H1 (cell line): ENCODE data around the gene RAB7B. TPM values are rescaled to one million over a fixed set of nuclear protein-coding genes. Genes with fewer than 3 reads are reported as not detected.

ENCODE experiments used
- CTCF ChIA-PET: fragments of 300-600 bp; sonication (Branson Sonifier 250); formaldehyde crosslinking; loops from one replicate; lab custom pipeline; 2021; ENCODE audit not compliant: partially characterized antibody; lab: Charles Lee
- POLR2A ChIA-PET: fragments of 300-600 bp; sonication (Branson Sonifier 250); formaldehyde crosslinking; loops from one replicate; lab custom pipeline; 2021; ENCODE audit warnings: inconsistent platforms; ENCODE audit not compliant: partially characterized antibody; lab: Charles Lee
- DNase-seq, 2 experiments: peaks; one replicate each; pipeline versions ENCODE4 v3.0.0 to v3.0.0-alpha.2; 2010 to 2022; ENCODE audit warnings: low spot score in 2 of 2, low read depth in 1 of 2, mixed read lengths in 1 of 2
- FAIRE-seq: peaks from 2 replicates; lab custom pipeline; 2011; peaks lifted over from hg19 to GRCh38; lab: Jason Lieb, UNC
- H2AFZ ChIP-seq: 2 replicates; pipeline ENCODE4 v1.8.1; 2012; ENCODE audit warnings: low read length, inconsistent platforms
- H2AK5ac ChIP-seq: 2 replicates; pipeline ENCODE4 v1.6.1; 2013; ENCODE audit warnings: low read depth, low read length
- H2BK120ac ChIP-seq: replicated peaks from 2 replicates; pipeline ENCODE3; 2013; ENCODE audit warnings: low read depth, low read length, inconsistent platforms
- H2BK12ac ChIP-seq: 2 replicates; pipeline ENCODE4 v1.6.1; 2013; ENCODE audit warnings: low read depth, low read length
- H2BK15ac ChIP-seq: 2 replicates; pipeline ENCODE4 v1.6.1; 2013; ENCODE audit warnings: low read length
- H2BK20ac ChIP-seq: 2 replicates; pipeline ENCODE4 v1.6.1; 2013; ENCODE audit warnings: low read length
- H2BK5ac ChIP-seq: 2 replicates; pipeline ENCODE4 v1.6.1; 2013; ENCODE audit warnings: low read depth, low read length
- H3K14ac ChIP-seq: 2 replicates; pipeline ENCODE4 v1.6.1; 2013; ENCODE audit warnings: inconsistent platforms; ENCODE audit not compliant: insufficient read length
- H3K18ac ChIP-seq: 2 replicates; pipeline ENCODE4 v1.6.1; 2013; ENCODE audit warnings: low read length; ENCODE audit errors: extremely low read depth
- H3K23ac ChIP-seq: 2 replicates; pipeline ENCODE4 v1.6.1; 2013; ENCODE audit warnings: inconsistent platforms; ENCODE audit not compliant: insufficient read length
- H3K23me2 ChIP-seq: 2 replicates; pipeline ENCODE4 v1.6.1; 2013; ENCODE audit warnings: low read depth, low read length
- H3K27ac ChIP-seq: 2 replicates; pipeline ENCODE4 v1.6.1; 2011; ENCODE audit warnings: low read depth, low read length, inconsistent platforms
- H3K27me3 ChIP-seq, 4 experiments: replicated peaks in 1 of 4; 1 replicate in 1 of 4; 2 replicates in 3 of 4; pipeline versions ENCODE4 v1.6.1 to v1.8.1; 2011 to 2013; ENCODE audit warnings: low read length in 3 of 4, mild to moderate bottlenecking in 3 of 4, inconsistent platforms in 2 of 4, mixed read lengths in 2 of 4, moderate library complexity in 1 of 4; ENCODE audit not compliant: control insufficient read depth in 3 of 4, insufficient read depth in 3 of 4; ENCODE audit errors: extremely low read depth in 1 of 4
- H3K36me3 ChIP-seq, 4 experiments: 2 replicates each; pipeline versions ENCODE4 v1.6.1 to v1.8.1; 2011 to 2013; ENCODE audit warnings: mild to moderate bottlenecking in 4 of 4, low read length in 3 of 4, moderate library complexity in 2 of 4, control low read depth in 1 of 4, inconsistent platforms in 1 of 4; ENCODE audit not compliant: insufficient read depth in 4 of 4, control insufficient read depth in 2 of 4
- H3K4ac ChIP-seq: replicated peaks from 2 replicates; pipeline ENCODE3; 2013; ENCODE audit warnings: low read length, low read depth, mixed read lengths, inconsistent platforms; ENCODE audit not compliant: insufficient read length
- H3K4me1 ChIP-seq, 4 experiments: replicated peaks in 1 of 4; 1 replicate in 1 of 4; 2 replicates in 3 of 4; pipeline versions ENCODE4 v1.6.1 to v1.8.1; 2011 to 2013; ENCODE audit warnings: low read length in 3 of 4, inconsistent platforms in 2 of 4, mixed read lengths in 1 of 4; ENCODE audit not compliant: insufficient read depth in 4 of 4, control insufficient read depth in 3 of 4
- H3K4me2 ChIP-seq, 2 experiments: 2 replicates each; pipeline versions ENCODE4 v1.6.1 to v1.8.1; 2011 to 2013; ENCODE audit warnings: low read depth in 2 of 2, low read length in 2 of 2, control low read depth in 1 of 2, inconsistent platforms in 1 of 2, mild to moderate bottlenecking in 1 of 2; ENCODE audit not compliant: insufficient read depth in 1 of 2
- H3K4me3 ChIP-seq, 4 experiments: fragments of 200-600, 300-600 bp in 1 of 4; sonication (generic), shearing (Covaris generic), sonication (Bioruptor Twin) in 1 of 4; 2 replicates each; pipeline versions ENCODE4 v1.5.1 to v1.8.1; 2011 to 2016; ENCODE audit warnings: low read length in 4 of 4, low read depth in 3 of 4, control low read depth in 2 of 4, inconsistent platforms in 2 of 4, mild to moderate bottlenecking in 2 of 4, mixed read lengths in 1 of 4, moderate library complexity in 1 of 4; ENCODE audit not compliant: insufficient read depth in 2 of 4; ENCODE audit errors: extremely low read depth in 1 of 4
- H3K56ac ChIP-seq: replicated peaks from 2 replicates; pipeline ENCODE3; 2013; ENCODE audit warnings: low read depth, mild to moderate bottlenecking, mixed read lengths, low read length, inconsistent platforms; ENCODE audit not compliant: insufficient read length
- H3K79me1 ChIP-seq: 2 replicates; pipeline ENCODE4 v1.6.1; 2013; ENCODE audit warnings: low read depth, low read length, control low read depth
- H3K79me2 ChIP-seq, 2 experiments: 2 replicates each; pipeline versions ENCODE4 v1.6.1 to v1.8.1; 2012 to 2013; ENCODE audit warnings: low read length in 2 of 2, mild to moderate bottlenecking in 2 of 2, inconsistent platforms in 1 of 2; ENCODE audit not compliant: insufficient read depth in 2 of 2, control insufficient read depth in 1 of 2
- H3K9ac ChIP-seq, 4 experiments: replicated peaks in 1 of 4; 1 replicate in 1 of 4; 2 replicates in 3 of 4; pipeline versions ENCODE4 v1.6.1 to v1.8.1; 2011 to 2013; ENCODE audit warnings: low read depth in 3 of 4, low read length in 3 of 4, control low read depth in 2 of 4, mild to moderate bottlenecking in 2 of 4, moderate library complexity in 2 of 4, inconsistent platforms in 1 of 4; ENCODE audit errors: extremely low read depth in 1 of 4
- H3K9me3 ChIP-seq, 2 experiments: 2 replicates each; pipeline versions ENCODE4 v1.6.1 to v1.8.1; 2012 to 2013; ENCODE audit warnings: mild to moderate bottlenecking in 2 of 2, moderate library complexity in 2 of 2, control low read depth in 1 of 2, inconsistent platforms in 1 of 2, low read depth in 1 of 2, low read length in 1 of 2, mixed read lengths in 1 of 2; ENCODE audit not compliant: insufficient read depth in 2 of 2
- H4K20me1 ChIP-seq, 2 experiments: replicated peaks in 1 of 2; 2 replicates each; pipeline versions ENCODE3 to v1.8.1; 2011 to 2013; ENCODE audit warnings: inconsistent platforms in 2 of 2, low read length in 2 of 2, mild to moderate bottlenecking in 1 of 2; ENCODE audit not compliant: insufficient read depth in 2 of 2, control insufficient read depth in 1 of 2
- H4K5ac ChIP-seq: 2 replicates; pipeline ENCODE4 v1.6.1; 2013; ENCODE audit warnings: low read length, low read depth, mixed read lengths, inconsistent platforms; ENCODE audit not compliant: insufficient read length
- H4K8ac ChIP-seq: 2 replicates; pipeline ENCODE4 v1.8.0; 2013; ENCODE audit warnings: mild to moderate bottlenecking, moderate library complexity, low read length, inconsistent platforms; ENCODE audit not compliant: insufficient read depth; ENCODE audit errors: extremely low read depth
- H4K91ac ChIP-seq: replicated peaks from 2 replicates; pipeline ENCODE3; 2013; ENCODE audit warnings: low read length, mixed read lengths, inconsistent platforms; ENCODE audit not compliant: insufficient read length
- RBBP5 ChIP-seq: IDR thresholded peaks from 2 replicates; pipeline ENCODE4 v1.7.1; 2012; ENCODE audit warnings: low read depth, mild to moderate bottlenecking, inconsistent platforms, low read length, moderate library complexity, borderline replicate concordance
- SP1 ChIP-seq: IDR thresholded peaks from 2 replicates; pipeline ENCODE4 v1.6.1; 2011; ENCODE audit warnings: low read depth, low read length
- TBP ChIP-seq: IDR thresholded peaks from 2 replicates; pipeline ENCODE4 v1.6.1; 2011; ENCODE audit warnings: low read depth, low read length, improper control_type of control experiment
- WGBS, 2 experiments: shearing (Covaris generic) in 1 of 2; methylation state at CpG; one replicate each; pipeline versions ENCODE4 v1.1.6 to v1.1.7; 2013 to 2015; ENCODE audit warnings: low lambda C conversion rate in 2 of 2, mixed read lengths in 2 of 2, inconsistent platforms in 1 of 2, low coverage in 1 of 2, missing lambda C conversion rate in 1 of 2; ENCODE audit not compliant: insufficient replicate concordance in 2 of 2, insufficient coverage in 1 of 2, insufficient read length in 1 of 2; ENCODE audit errors: extremely low coverage in 1 of 2, missing lambda C conversion rate in 1 of 2; 5-methylcytosine and 5-hydroxymethylcytosine counted together
- polyA plus RNA-seq, 7 experiments: library from polyadenylated mRNA; depleted of rRNA in 3 of 7; stranded (reverse) in 5 of 7; unstranded in 2 of 7; fragments of >200 nt in 5 of 7; fragments of 200-250 nt in 2 of 7; gene quantifications; 1 replicate in 5 of 7; 2 replicates in 1 of 7; 4 replicates in 1 of 7; pipeline versions ENCODE4 v1.2.1 to v1.2.3, GENCODE V29; 2011 to 2013; ENCODE audit warnings: missing spikeins in 2 of 7, mixed read lengths in 2 of 7
- total RNA-seq: library from RNA; stranded (reverse); fragmentation: NEBNext Ultra II Directional; extraction: Animal tissue kit (Norgen Biotek cat#: 25700); gene quantifications from 2 replicates; pipeline ENCODE4 v1.2.1, GENCODE V29; 2021
- TF ChIP-seq, protein P1 (sequence below), 3 experiments: IDR thresholded peaks; 1 replicate in 2 of 3; 2 replicates in 1 of 3; pipeline versions ENCODE4 v1.5.1 to v1.6.1; 2011; ENCODE audit warnings: low read length in 3 of 3, mild to moderate bottlenecking in 3 of 3, inconsistent platforms in 2 of 3, low read depth in 1 of 3, moderate library complexity in 1 of 3; ENCODE audit not compliant: insufficient read depth in 1 of 3; ENCODE audit errors: control extremely low read depth in 1 of 3

The RAB7B gene
- total and polyA plus RNA-seq, 2 of the 8 experiments (the other 6 are each of a cell fraction or from before 2014, with no cell fraction given) = 0.05 TPM; not detected in 1

DNA sequence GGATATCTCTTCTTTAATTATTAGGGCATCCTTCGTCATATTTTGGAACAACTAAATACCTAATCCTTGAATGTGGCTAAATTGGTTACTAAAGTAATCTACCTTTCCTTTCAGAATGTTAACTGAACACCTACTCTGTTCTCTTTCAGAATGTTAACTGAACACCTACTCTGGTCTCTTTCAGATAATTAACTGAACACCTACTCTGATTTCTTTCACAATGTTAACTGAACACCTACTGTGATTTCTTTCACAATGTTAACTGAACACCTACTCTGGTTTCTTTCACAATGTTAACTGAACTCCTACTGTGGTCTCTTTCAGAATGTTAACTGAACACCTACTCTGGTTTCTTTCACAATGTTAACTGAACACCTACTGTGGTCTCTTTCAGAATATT lies 21.9 kb downstream of the RAB7B start:
- H3K23me2 ChIP-seq = no peaks in the 10 kb centered on the region
- H4K20me1 ChIP-seq = no peaks in the 10 kb centered on the region
- no peak overlapping the region for H3K9ac ChIP-seq
- no peak overlapping the region for H3K14ac ChIP-seq
- no peaks in the 10 kb centered on the region for H3K79me2 ChIP-seq
- H2BK20ac ChIP-seq = no peak overlapping the region
- no peak overlapping the region for H3K56ac ChIP-seq
- TF ChIP-seq TBP (no peak), SP1 (no peak), RBBP5 (no peak)
- TF ChIP-seq, protein P1, sequence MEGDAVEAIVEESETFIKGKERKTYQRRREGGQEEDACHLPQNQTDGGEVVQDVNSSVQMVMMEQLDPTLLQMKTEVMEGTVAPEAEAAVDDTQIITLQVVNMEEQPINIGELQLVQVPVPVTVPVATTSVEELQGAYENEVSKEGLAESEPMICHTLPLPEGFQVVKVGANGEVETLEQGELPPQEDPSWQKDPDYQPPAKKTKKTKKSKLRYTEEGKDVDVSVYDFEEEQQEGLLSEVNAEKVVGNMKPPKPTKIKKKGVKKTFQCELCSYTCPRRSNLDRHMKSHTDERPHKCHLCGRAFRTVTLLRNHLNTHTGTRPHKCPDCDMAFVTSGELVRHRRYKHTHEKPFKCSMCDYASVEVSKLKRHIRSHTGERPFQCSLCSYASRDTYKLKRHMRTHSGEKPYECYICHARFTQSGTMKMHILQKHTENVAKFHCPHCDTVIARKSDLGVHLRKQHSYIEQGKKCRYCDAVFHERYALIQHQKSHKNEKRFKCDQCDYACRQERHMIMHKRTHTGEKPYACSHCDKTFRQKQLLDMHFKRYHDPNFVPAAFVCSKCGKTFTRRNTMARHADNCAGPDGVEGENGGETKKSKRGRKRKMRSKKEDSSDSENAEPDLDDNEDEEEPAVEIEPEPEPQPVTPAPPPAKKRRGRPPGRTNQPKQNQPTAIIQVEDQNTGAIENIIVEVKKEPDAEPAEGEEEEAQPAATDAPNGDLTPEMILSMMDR (IDR thresholded peaks at IDR 0.05; ENCODE audit: control extremely low read depth in 1 of 3, insufficient read depth in 1 of 3, low read depth in 1 of 3, low read length in 3 of 3) = no peak
- H3K23ac ChIP-seq = no peak overlapping the region
- H2AFZ ChIP-seq = no peak overlapping the region
- DNase-seq (no peak), FAIRE-seq (no peak)
- no peak overlapping the region for H2BK5ac ChIP-seq
- no peak overlapping the region for H4K91ac ChIP-seq
- no peak overlapping the region for H3K4me2 ChIP-seq
- H4K8ac ChIP-seq = no peak overlapping the region
- no peak overlapping the region for H3K27ac ChIP-seq
- no peak overlapping the region for H2AK5ac ChIP-seq
- ChIA-PET POLR2A (no interaction called here), CTCF (interaction anchor here (1.5 to 13.6 kb wide), 5 partner anchors 16 to 322 kb away, joined by 4 to 394 read pairs (median 206); no protein-coding TSS in a partner anchor)
- no peaks in the 10 kb centered on the region; a peak in 1 of 7 replicates for H3K4me1 ChIP-seq
- no peak overlapping the region for H2BK12ac ChIP-seq
- H3K36me3 ChIP-seq = no peaks in the 10 kb centered on the region
- no peak overlapping the region for H4K5ac ChIP-seq
- no peaks in the 10 kb centered on the region for H3K27me3 ChIP-seq
- no peak overlapping the region for H2BK120ac ChIP-seq
- H3K18ac ChIP-seq = no peak overlapping the region
- no peaks in the 10 kb centered on the region for H3K9me3 ChIP-seq
- H3K4me3 ChIP-seq = no peak overlapping the region
- WGBS, 2 experiments = 59% methylated on average over 1 of the region's 1 CpG; no CpG with 5 or more reads in 1 of the 2 experiments
- no peak overlapping the region for H2BK15ac ChIP-seq
- no peak overlapping the region for H3K4ac ChIP-seq
- H3K79me1 ChIP-seq = no peaks in the 10 kb centered on the region
